WI38 (cell line): ENCODE results near the gene GNPDA2.

Source experiments
- H3K4me3 ChIP-seq: 2 replicates; pipeline ENCODE4 v1.5.1; 2011; ENCODE audit warnings: low read depth, mild to moderate bottlenecking, control low read depth, low read length
- CTCF ChIP-seq: IDR thresholded peaks from 2 replicates; pipeline ENCODE4 v1.5.1; 2012; ENCODE audit warnings: low read depth, mild to moderate bottlenecking, control low read depth, low read length

Gene GNPDA2

GRCh38 chr4:44668526-44668925 is 57.8 kb downstream of the GNPDA2 start:
- no peak for TF ChIP-seq CTCF

GRCh38 chr4:44663539-44664263 is 62.7 kb downstream of the GNPDA2 start:
- H3K4me3 ChIP-seq = no peak overlapping the region
- TF ChIP-seq CTCF = no peak

More at GRCh38 chr4:44668526-44668925, 57.8 kb downstream of the GNPDA2 start:
- H3K4me3 ChIP-seq = no peak overlapping the region

- H3K4me3 ChIP-seq = no peak overlapping the region
- no peak for TF ChIP-seq CTCF
Observed at GRCh38 chr4:44662623-44663005, 63.7 kb downstream of the GNPDA2 start.

- H3K4me3 ChIP-seq = no peak overlapping the region
- TF ChIP-seq CTCF = no peak
Observed at GRCh38 chr4:44661940-44662622, 64.3 kb downstream of the GNPDA2 start.

GRCh38 chr4:44660396-44660795 is 66.0 kb downstream of the GNPDA2 start:
- TF ChIP-seq CTCF = no peak
- no peak overlapping the region for H3K4me3 ChIP-seq

- no peak overlapping the region for H3K4me3 ChIP-seq
Observed at GRCh38 chr4:44652002-44652401, 74.4 kb downstream of the GNPDA2 start.

More at GRCh38 chr4:44652002-44652401, 74.4 kb downstream of the GNPDA2 start:
- no peak for TF ChIP-seq CTCF
